ENCODE results near the gene CPS1.

CPS1 gene

GRCh38 chr2:210556329-210556980, at the start of gene CPS1:
TSS of gene CPS1 (plus strand) at chr2:210556599. CDS start at chr2:210556734, 135 bp downstream.
- H3K4me3 ChIP-seq (ENCODE audit: low read depth, low read length) = no peak within 1 kb of the TSS
- TF ChIP-seq, protein P1, sequence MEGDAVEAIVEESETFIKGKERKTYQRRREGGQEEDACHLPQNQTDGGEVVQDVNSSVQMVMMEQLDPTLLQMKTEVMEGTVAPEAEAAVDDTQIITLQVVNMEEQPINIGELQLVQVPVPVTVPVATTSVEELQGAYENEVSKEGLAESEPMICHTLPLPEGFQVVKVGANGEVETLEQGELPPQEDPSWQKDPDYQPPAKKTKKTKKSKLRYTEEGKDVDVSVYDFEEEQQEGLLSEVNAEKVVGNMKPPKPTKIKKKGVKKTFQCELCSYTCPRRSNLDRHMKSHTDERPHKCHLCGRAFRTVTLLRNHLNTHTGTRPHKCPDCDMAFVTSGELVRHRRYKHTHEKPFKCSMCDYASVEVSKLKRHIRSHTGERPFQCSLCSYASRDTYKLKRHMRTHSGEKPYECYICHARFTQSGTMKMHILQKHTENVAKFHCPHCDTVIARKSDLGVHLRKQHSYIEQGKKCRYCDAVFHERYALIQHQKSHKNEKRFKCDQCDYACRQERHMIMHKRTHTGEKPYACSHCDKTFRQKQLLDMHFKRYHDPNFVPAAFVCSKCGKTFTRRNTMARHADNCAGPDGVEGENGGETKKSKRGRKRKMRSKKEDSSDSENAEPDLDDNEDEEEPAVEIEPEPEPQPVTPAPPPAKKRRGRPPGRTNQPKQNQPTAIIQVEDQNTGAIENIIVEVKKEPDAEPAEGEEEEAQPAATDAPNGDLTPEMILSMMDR (IDR thresholded peaks at IDR 0.05; ENCODE audit: borderline replicate concordance, insufficient read depth, low read depth, low read length) = no peak

DNA sequence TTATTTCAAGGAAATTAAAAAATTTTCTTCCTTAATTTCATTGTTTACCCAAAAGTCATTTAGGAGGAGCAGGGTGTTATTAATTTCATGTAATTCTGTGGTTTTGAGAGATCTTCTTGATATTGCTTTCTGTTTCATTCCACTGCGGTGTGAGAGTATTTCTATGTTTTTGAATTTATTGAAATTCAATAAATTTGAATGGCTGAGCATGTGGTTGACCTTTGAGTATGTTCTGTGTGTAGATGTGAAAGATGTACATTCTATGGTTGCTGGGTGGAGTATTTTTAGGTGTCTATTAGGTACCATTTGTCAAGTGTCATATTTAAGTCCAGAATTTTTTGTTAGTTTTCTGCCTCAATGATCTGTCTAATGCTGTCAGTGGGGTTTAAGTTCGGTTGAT, 40.5 kb upstream of the CPS1 start:
- no peak overlapping the region for H3K4me3 ChIP-seq (ENCODE audit: low read depth, low read length)
- TF ChIP-seq, protein P1 (IDR thresholded peaks at IDR 0.05; ENCODE audit: borderline replicate concordance, insufficient read depth, low read depth, low read length) = no peak

DNA sequence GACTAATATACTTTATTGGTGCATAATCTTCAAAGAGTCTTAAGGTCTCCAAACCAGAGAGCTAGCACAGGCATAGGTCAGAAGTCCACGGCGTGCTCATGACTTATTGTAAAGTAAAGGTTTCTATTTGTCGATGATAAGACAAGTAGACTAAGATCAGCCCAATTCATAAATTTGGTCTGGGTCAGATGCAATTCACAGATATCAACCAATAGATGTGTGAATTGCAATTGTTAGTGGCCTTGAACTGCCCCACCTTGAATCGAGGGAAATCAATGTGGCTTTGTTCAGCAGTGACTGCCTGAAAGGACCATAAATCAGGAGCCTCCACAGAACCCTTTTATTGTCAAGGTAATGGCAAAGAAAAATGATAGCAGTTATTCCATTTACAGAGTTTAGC, 39.1 kb upstream of the CPS1 start:
- no peak overlapping the region for H3K4me3 ChIP-seq (ENCODE audit: low read depth, low read length)
- TF ChIP-seq, protein P1 (IDR thresholded peaks at IDR 0.05; ENCODE audit: borderline replicate concordance, insufficient read depth, low read depth, low read length) = no peak

GRCh38 chr2:210519594-210519993, 36.8 kb upstream of the CPS1 start:
- TF ChIP-seq, protein P1 (IDR thresholded peaks at IDR 0.05; ENCODE audit: borderline replicate concordance, insufficient read depth, low read depth, low read length) = no peak

GRCh38 chr2:210522399-210522798, 34.0 kb upstream of the CPS1 start:
- H3K4me3 ChIP-seq (ENCODE audit: low read depth, low read length) = no peak overlapping the region
- TF ChIP-seq, protein P1 (IDR thresholded peaks at IDR 0.05; ENCODE audit: borderline replicate concordance, insufficient read depth, low read depth, low read length) = no peak

More at GRCh38 chr2:210519594-210519993, 36.8 kb upstream of the CPS1 start:
- no peak overlapping the region for H3K4me3 ChIP-seq (ENCODE audit: low read depth, low read length)

GRCh38 chr2:210523650-210524289, 32.6 kb upstream of the CPS1 start:
- TF ChIP-seq, protein P1 (IDR thresholded peaks at IDR 0.05; ENCODE audit: borderline replicate concordance, insufficient read depth, low read depth, low read length) = no peak

DNA sequence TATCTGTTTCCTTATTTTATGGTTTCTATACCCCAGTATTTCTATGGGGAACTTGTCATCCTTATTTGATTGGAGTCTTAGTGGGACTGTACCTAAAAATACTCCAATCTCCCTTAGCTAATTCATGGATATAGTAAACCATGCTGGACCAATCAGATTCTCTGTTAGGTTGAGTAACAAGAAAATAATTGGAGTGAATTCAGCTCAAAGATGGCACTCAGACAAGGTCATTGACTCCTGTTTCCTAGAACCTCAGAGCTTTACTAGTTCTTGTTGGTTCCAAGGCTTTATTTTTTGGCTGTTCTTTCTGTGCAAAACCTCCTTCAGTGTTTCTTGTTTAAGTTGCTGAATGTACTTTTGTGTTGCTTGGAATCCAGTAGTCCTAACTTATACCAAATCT, 31.9 kb upstream of the CPS1 start:
- TF ChIP-seq, protein P1 (IDR thresholded peaks at IDR 0.05; ENCODE audit: borderline replicate concordance, insufficient read depth, low read depth, low read length) = no peak
- no peak overlapping the region for H3K4me3 ChIP-seq (ENCODE audit: low read depth, low read length)

More at GRCh38 chr2:210523650-210524289, 32.6 kb upstream of the CPS1 start:
- no peak overlapping the region for H3K4me3 ChIP-seq (ENCODE audit: low read depth, low read length)
